T-cell (primary cell): ENCODE data around the gene TAS1R3. TPM values are rescaled to one million over a fixed set of nuclear protein-coding genes. Genes with fewer than 3 reads are reported as not detected.

Experiments
- ATAC-seq, 4 experiments: fragments of 200-7000 bp in 3 of 4; fragments of 150-1000 bp in 1 of 4; cut with Tn5 transposase; replicated peaks in 1 of 4; 1 replicate in 3 of 4; 2 replicates in 1 of 4; pipeline ENCODE4 v1.10.0; 2021; ENCODE audit warnings: moderate library complexity in 3 of 4, mild to moderate bottlenecking in 2 of 4, moderate number of reproducible peaks in 1 of 4
- CTCF ChIA-PET, 2 donors: fragments of 300-600 bp; sonication (Branson Sonifier 250); formaldehyde crosslinking; loops; one replicate each; lab custom pipeline; 2022; ENCODE audit warnings: antibody characterized with exemption in 2 of 2; lab: Charles Lee
- POLR2A ChIA-PET, 2 donors: fragments of 300-600 bp; sonication (Branson Sonifier 250); formaldehyde crosslinking; loops; one replicate each; lab custom pipeline; 2022; ENCODE audit warnings: antibody characterized with exemption in 2 of 2; lab: Charles Lee
- DNase-seq, 35 experiments: peaks; one replicate each; pipeline versions ENCODE4 v3.0.0 to v3.0.0-alpha.2; 2013 to 2023
- H3K27ac ChIP-seq: one replicate; pipeline ENCODE4 v1.5.1; 2013; ENCODE audit warnings: low read length
- H3K27me3 ChIP-seq, 2 experiments: replicated peaks in 1 of 2; 1 replicate in 1 of 2; 2 replicates in 1 of 2; pipeline versions ENCODE4 v1.6.1 to v1.7.0; 2013; ENCODE audit warnings: low read length in 1 of 2, mixed read lengths in 1 of 2; ENCODE audit not compliant: control insufficient read depth in 2 of 2, insufficient read depth in 2 of 2; ENCODE audit errors: extremely low read depth in 1 of 2
- H3K36me3 ChIP-seq, 2 donors: 1 replicate in 1 of 2; 2 replicates in 1 of 2; pipeline versions ENCODE4 v1.6.1 to v1.7.0; 2013; ENCODE audit warnings: low read length in 1 of 2; ENCODE audit not compliant: control insufficient read depth in 2 of 2, insufficient read depth in 1 of 2; ENCODE audit errors: extremely low read depth in 1 of 2
- H3K4me1 ChIP-seq, 2 experiments: 1 replicate in 1 of 2; 2 replicates in 1 of 2; pipeline versions ENCODE4 v1.6.1 to v1.7.0; 2013; ENCODE audit warnings: low read length in 2 of 2, mixed read lengths in 1 of 2; ENCODE audit not compliant: insufficient read depth in 2 of 2, control insufficient read depth in 1 of 2; ENCODE audit errors: extremely low read depth in 1 of 2
- H3K4me3 ChIP-seq, 2 donors: 1 replicate in 1 of 2; 2 replicates in 1 of 2; pipeline versions ENCODE4 v1.5.1 to v1.7.0; 2013; ENCODE audit warnings: mild to moderate bottlenecking in 2 of 2, low read length in 1 of 2, moderate library complexity in 1 of 2; ENCODE audit not compliant: control insufficient read depth in 1 of 2; ENCODE audit errors: extremely low read depth in 1 of 2
- H3K9me3 ChIP-seq: 2 replicates; pipeline ENCODE4 v1.7.0; 2013
- H3K27ac Mint-ChIP-seq, 2 donors: one replicate each; pipeline ENCODE4 v1.8.0; 2020 to 2021; ENCODE audit warnings: mild to moderate bottlenecking in 2 of 2, mixed read lengths in 2 of 2
- H3K27me3 Mint-ChIP-seq, 2 donors: one replicate each; pipeline ENCODE4 v1.8.0; 2021 to 2022; ENCODE audit warnings: mixed read lengths in 2 of 2
- H3K36me3 Mint-ChIP-seq: one replicate; pipeline ENCODE4 v1.8.0; 2021; ENCODE audit warnings: mixed read lengths
- H3K4me1 Mint-ChIP-seq, 3 donors: one replicate each; pipeline ENCODE4 v1.8.0; 2020 to 2022; ENCODE audit warnings: mixed read lengths in 3 of 3, mild to moderate bottlenecking in 1 of 3
- H3K4me3 Mint-ChIP-seq, 3 donors: one replicate each; pipeline ENCODE4 v1.8.0; 2020 to 2022; ENCODE audit warnings: mild to moderate bottlenecking in 3 of 3, mixed read lengths in 3 of 3, moderate library complexity in 3 of 3
- H3K9me3 Mint-ChIP-seq, 3 donors: one replicate each; pipeline ENCODE4 v1.8.0; 2020 to 2022; ENCODE audit warnings: mixed read lengths in 3 of 3
- WGBS: methylation state at CpG from one replicate; pipeline ENCODE4 v1.1.5; 2013; ENCODE audit warnings: missing lambda C conversion rate; ENCODE audit not compliant: insufficient coverage; 5-methylcytosine and 5-hydroxymethylcytosine counted together
- total RNA-seq, 35 experiments: library from RNA in 6 of 35; stranded (reverse) in 6 of 35; fragments of 120-200 nt in 1 of 35; gene quantifications; one replicate each; pipeline versions ENCODE4 v1.2.1 to v1.2.4 and lab custom pipeline; 2013 to 2026

TAS1R3 gene
- 1 to 10 TPM; 1.6 to 2.3 (median 2.1) TPM for total RNA-seq
- total RNA-seq (2013), result 0.68 TPM
- 0.24 to 6.5 (median 2.3) reads per million in 29 experiments for total RNA-seq (lab: John Stamatoyannopoulos, UW)

GRCh38 chr1:1331068-1331965, at the start of gene TAS1R3:
Gene TAS1R3 (plus strand): TSS chr1:1331280. CDS start chr1:1331346, 66 bp downstream.
- no peak within 1 kb of the TSS for H3K27ac Mint-ChIP-seq
- CTCF ChIA-PET, result no interaction called here
- H3K4me3 Mint-ChIP-seq, result no peak within 1 kb of the TSS

GRCh38 chr1:1281533-1282321, 49.4 kb upstream of the TAS1R3 start:
- ChIA-PET POLR2A (no interaction called here), CTCF (no interaction called here)
- Mint-ChIP-seq H3K9me3 (no peaks in the 10 kb centered on the region), H3K4me1 (no peaks in the 10 kb centered on the region), H3K27ac (no peak overlapping the region), H3K4me3 (no peak overlapping the region), H3K27me3 (no peaks in the 10 kb centered on the region), H3K36me3 (no peaks in the 10 kb centered on the region)
- Histone ChIP-seq H3K27ac (no peak overlapping the region), H3K36me3 (no peaks in the 10 kb centered on the region), H3K4me3 (no peak overlapping the region), H3K4me1 (no peaks in the 10 kb centered on the region), H3K27me3 (peaks cover 0 to 20% of the 10 kb centered on the region in 2 experiments), H3K9me3 (no peaks in the 10 kb centered on the region)
- no peak for ATAC-seq
- WGBS, result 69% methylated on average over 19 of the region's 26 CpGs
- no peak for DNase-seq

More at GRCh38 chr1:1331068-1331965, at the start of gene TAS1R3:
- no peak within 1 kb of the TSS for H3K27ac ChIP-seq
- no peak within 1 kb of the TSS for H3K4me3 ChIP-seq
- H3K9me3 Mint-ChIP-seq, result no peaks in the 10 kb centered on the region
- H3K4me1 ChIP-seq, result peaks cover 0 to 9% of the 10 kb centered on the region in 2 experiments
- peaks cover 6 to 10% (median 7%) of the 10 kb centered on the region in 3 donors for H3K4me1 Mint-ChIP-seq
- POLR2A ChIA-PET, result no interaction called here
- H3K27me3 Mint-ChIP-seq, result no peaks in the 10 kb centered on the region
- ATAC-seq (no peak), DNase-seq (no peak)
- H3K9me3 ChIP-seq, result no peaks in the 10 kb centered on the region
- 84% methylated on average over 40 of the region's 41 CpGs for WGBS
- H3K27me3 ChIP-seq, result no peaks in the 10 kb centered on the region
- H3K36me3 ChIP-seq, result peaks cover 14 to 20% of the 10 kb centered on the region in 2 donors
- no peaks in the 10 kb centered on the region for H3K36me3 Mint-ChIP-seq

- H3K36me3 ChIP-seq, result no peaks in the 10 kb centered on the region
- peaks cover 0 to 25% of the 10 kb centered on the region in 2 experiments for H3K27me3 ChIP-seq
- H3K9me3 ChIP-seq, result no peaks in the 10 kb centered on the region
- WGBS, result 89% methylated on average over 9 of the region's 14 CpGs
- Mint-ChIP-seq H3K27ac (no peak overlapping the region), H3K36me3 (no peaks in the 10 kb centered on the region), H3K4me1 (no peaks in the 10 kb centered on the region), H3K27me3 (no peaks in the 10 kb centered on the region), H3K9me3 (no peaks in the 10 kb centered on the region), H3K4me3 (no peak overlapping the region)
- H3K4me3 ChIP-seq, result no peak overlapping the region
- DNase-seq (no peak), ATAC-seq (no peak)
- ChIA-PET POLR2A (no interaction called here), CTCF (no interaction called here)
- no peaks in the 10 kb centered on the region for H3K4me1 ChIP-seq
- no peak overlapping the region for H3K27ac ChIP-seq
Observed at GRCh38 chr1:1282998-1283397, 48.1 kb upstream of the TAS1R3 start.

GRCh38 chr1:1283821-1284220, 47.3 kb upstream of the TAS1R3 start:
- Mint-ChIP-seq H3K27me3 (no peaks in the 10 kb centered on the region), H3K4me3 (no peak overlapping the region), H3K9me3 (no peaks in the 10 kb centered on the region), H3K36me3 (no peaks in the 10 kb centered on the region), H3K4me1 (no peaks in the 10 kb centered on the region), H3K27ac (no peak overlapping the region)
- DNase-seq (no peak), ATAC-seq (no peak)
- Histone ChIP-seq H3K4me3 (no peak overlapping the region), H3K27me3 (peaks cover 0 to 25% of the 10 kb centered on the region in 2 experiments), H3K9me3 (no peaks in the 10 kb centered on the region), H3K36me3 (no peaks in the 10 kb centered on the region), H3K4me1 (no peaks in the 10 kb centered on the region), H3K27ac (no peak overlapping the region)
- ChIA-PET POLR2A (no interaction called here), CTCF (no interaction called here)
- 33% methylated on average over 3 of the region's 9 CpGs for WGBS

- Mint-ChIP-seq H3K4me1 (no peaks in the 10 kb centered on the region), H3K9me3 (no peaks in the 10 kb centered on the region), H3K27ac (no peak overlapping the region), H3K27me3 (no peaks in the 10 kb centered on the region), H3K4me3 (no peak overlapping the region), H3K36me3 (no peaks in the 10 kb centered on the region)
- H3K4me3 ChIP-seq, result no peak overlapping the region
- no peak for DNase-seq
- H3K27ac ChIP-seq, result no peak overlapping the region
- ATAC-seq, result no peak
- no peaks in the 10 kb centered on the region for H3K4me1 ChIP-seq
- POLR2A ChIA-PET, result no interaction called here
- H3K36me3 ChIP-seq, result no peaks in the 10 kb centered on the region
- no peaks in the 10 kb centered on the region for H3K9me3 ChIP-seq
- WGBS, result 94% methylated on average over 23 of the region's 32 CpGs
- CTCF ChIA-PET, result no interaction called here
- H3K27me3 ChIP-seq, result peaks cover 0 to 25% of the 10 kb centered on the region in 2 experiments
Observed at GRCh38 chr1:1284221-1285101, 46.6 kb upstream of the TAS1R3 start.

GRCh38 chr1:1285102-1285571, 45.9 kb upstream of the TAS1R3 start:
- WGBS, result 91% methylated on average over 19 of the region's 22 CpGs
- H3K4me3 Mint-ChIP-seq, result no peak overlapping the region
- peaks cover 0 to 26% of the 10 kb centered on the region in 2 experiments for H3K27me3 ChIP-seq
- peaks cover 0 to 2% (median 0%) of the 10 kb centered on the region in 3 donors for H3K4me1 Mint-ChIP-seq
- H3K36me3 Mint-ChIP-seq, result no peaks in the 10 kb centered on the region
- no peak for ATAC-seq
- ChIA-PET CTCF (no interaction called here), POLR2A (no interaction called here)
- H3K27ac ChIP-seq, result no peak overlapping the region
- no peaks in the 10 kb centered on the region for H3K9me3 ChIP-seq
- H3K4me3 ChIP-seq, result no peak overlapping the region
- no peaks in the 10 kb centered on the region for H3K36me3 ChIP-seq
- H3K27ac Mint-ChIP-seq, result no peak overlapping the region
- H3K27me3 Mint-ChIP-seq, result peaks cover 0 to 2% of the 10 kb centered on the region in 2 donors
- H3K4me1 ChIP-seq, result peaks cover 0 to 1% of the 10 kb centered on the region in 2 experiments
- no peak for DNase-seq
- H3K9me3 Mint-ChIP-seq, result no peaks in the 10 kb centered on the region
